ENCODE measurements around the gene TMEM165. TPM values are rescaled to one million over a fixed set of nuclear protein-coding genes. Genes with fewer than 3 reads are reported as not detected.

Gene TMEM165
- total and polyA plus RNA-seq, 10 of the 15 experiments (the other 5 are each of a cell fraction or from before 2014, with no cell fraction given), result 18.3 to 141 (median 81.1) TPM

DNA sequence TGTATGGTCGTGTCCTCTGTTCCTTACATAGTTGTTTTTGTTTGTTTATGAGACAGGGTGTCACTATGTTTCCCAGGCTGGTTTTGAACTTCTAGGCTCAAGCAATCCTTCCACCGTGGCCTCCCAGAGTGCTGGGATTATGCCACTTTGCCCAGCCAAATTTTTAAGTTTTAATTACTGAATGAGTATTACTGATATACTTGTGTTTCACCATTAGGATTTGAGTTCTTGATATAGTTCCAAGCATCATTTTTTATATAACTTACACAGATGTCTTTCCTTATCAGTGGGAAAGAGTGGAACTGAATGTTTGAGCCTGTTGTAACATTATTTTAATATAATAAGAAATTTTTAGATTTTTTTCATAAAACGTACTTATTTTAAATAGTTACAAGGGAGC, 20.4 kb downstream of the TMEM165 start:
- ATAC-seq (no peak), FAIRE-seq (no peak), DNase-seq (ENCODE audit: low read depth, low spot score) (no peak)
- BruUV-seq (replicated peaks), result no TSS peak
- H3K27ac ChIP-seq (ENCODE audit: control insufficient read depth, insufficient read depth), result no peak overlapping the region
- ChIA-PET SMC1A (ENCODE audit: uncharacterized antibody, unreplicated experiment) (no interaction called here), CTCF (no interaction called here), POLR2A (no interaction called here), RAD21 (ENCODE audit: unreplicated experiment) (interaction anchor here (0.8 kb wide), 1 partner anchor 71 kb away, joined by 3 read pairs; no protein-coding TSS in a partner anchor)
- H3K36me3 ChIP-seq (ENCODE audit: control insufficient read depth in 2 of 2, insufficient read depth in 2 of 2, low read length in 1 of 2), result peaks cover 8 to 30% of the 10 kb centered on the region in 2 experiments
- H4K20me1 ChIP-seq (ENCODE audit: control insufficient read depth, insufficient read depth), result no peaks in the 10 kb centered on the region
- intact Hi-C loops (cut with micrococcal nuclease; ENCODE audit: unreplicated experiment), result no loop called here
- H3K4me3 ChIP-seq, result no peak overlapping the region
- no peaks in the 10 kb centered on the region for H3K4me1 ChIP-seq (ENCODE audit: control insufficient read depth, insufficient read depth, low read length)
- H3K4me2 ChIP-seq (ENCODE audit: control insufficient read depth, insufficient read depth), result no peak overlapping the region
- in situ Hi-C loops (cut with MboI), result loop anchor here (25.0 kb wide), 1 partner anchor 446 kb away; the partner anchor contains the start of gene EXOC1
- no peak overlapping the region for H3K9ac ChIP-seq (ENCODE audit: control insufficient read depth, insufficient read depth, low read length)
- peaks cover 5% of the 10 kb centered on the region for H3K79me2 ChIP-seq (ENCODE audit: control insufficient read depth, insufficient read depth, low read length)
- 85% methylated on average over 3 of the region's 3 CpGs for WGBS (ENCODE audit: insufficient coverage, insufficient replicate concordance, low lambda C conversion rate, missing lambda C conversion rate)
- no peaks in the 10 kb centered on the region for H3K27me3 ChIP-seq (replicated peaks in 1 of 2; ENCODE audit: control insufficient read depth in 2 of 2, insufficient read depth in 2 of 2, low read length in 1 of 2)
- H2AFZ ChIP-seq (ENCODE audit: control insufficient read depth, low read depth, low read length), result no peak overlapping the region
- no peaks in the 10 kb centered on the region for H3K9me3 ChIP-seq (replicated peaks; ENCODE audit: control insufficient read depth, insufficient read depth, low read length)
- TF ChIP-seq, protein P1, sequence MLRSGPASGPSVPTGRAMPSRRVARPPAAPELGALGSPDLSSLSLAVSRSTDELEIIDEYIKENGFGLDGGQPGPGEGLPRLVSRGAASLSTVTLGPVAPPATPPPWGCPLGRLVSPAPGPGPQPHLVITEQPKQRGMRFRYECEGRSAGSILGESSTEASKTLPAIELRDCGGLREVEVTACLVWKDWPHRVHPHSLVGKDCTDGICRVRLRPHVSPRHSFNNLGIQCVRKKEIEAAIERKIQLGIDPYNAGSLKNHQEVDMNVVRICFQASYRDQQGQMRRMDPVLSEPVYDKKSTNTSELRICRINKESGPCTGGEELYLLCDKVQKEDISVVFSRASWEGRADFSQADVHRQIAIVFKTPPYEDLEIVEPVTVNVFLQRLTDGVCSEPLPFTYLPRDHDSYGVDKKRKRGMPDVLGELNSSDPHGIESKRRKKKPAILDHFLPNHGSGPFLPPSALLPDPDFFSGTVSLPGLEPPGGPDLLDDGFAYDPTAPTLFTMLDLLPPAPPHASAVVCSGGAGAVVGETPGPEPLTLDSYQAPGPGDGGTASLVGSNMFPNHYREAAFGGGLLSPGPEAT (IDR thresholded peaks at IDR 0.05; ENCODE audit: low read depth), result no peak
- TF ChIP-seq BHLHE40 (IDR thresholded peaks at IDR 0.05; ENCODE audit: borderline replicate concordance in 1 of 2, low read depth in 2 of 2, low read length in 1 of 2), result no peak
- TF ChIP-seq ZZZ3 (IDR thresholded peaks at IDR 0.05; ENCODE audit: control insufficient read depth, insufficient read length, low read depth), result no peak
- TF ChIP-seq PAX8 (IDR thresholded peaks at IDR 0.05), result no peak
- TF ChIP-seq, protein P2, sequence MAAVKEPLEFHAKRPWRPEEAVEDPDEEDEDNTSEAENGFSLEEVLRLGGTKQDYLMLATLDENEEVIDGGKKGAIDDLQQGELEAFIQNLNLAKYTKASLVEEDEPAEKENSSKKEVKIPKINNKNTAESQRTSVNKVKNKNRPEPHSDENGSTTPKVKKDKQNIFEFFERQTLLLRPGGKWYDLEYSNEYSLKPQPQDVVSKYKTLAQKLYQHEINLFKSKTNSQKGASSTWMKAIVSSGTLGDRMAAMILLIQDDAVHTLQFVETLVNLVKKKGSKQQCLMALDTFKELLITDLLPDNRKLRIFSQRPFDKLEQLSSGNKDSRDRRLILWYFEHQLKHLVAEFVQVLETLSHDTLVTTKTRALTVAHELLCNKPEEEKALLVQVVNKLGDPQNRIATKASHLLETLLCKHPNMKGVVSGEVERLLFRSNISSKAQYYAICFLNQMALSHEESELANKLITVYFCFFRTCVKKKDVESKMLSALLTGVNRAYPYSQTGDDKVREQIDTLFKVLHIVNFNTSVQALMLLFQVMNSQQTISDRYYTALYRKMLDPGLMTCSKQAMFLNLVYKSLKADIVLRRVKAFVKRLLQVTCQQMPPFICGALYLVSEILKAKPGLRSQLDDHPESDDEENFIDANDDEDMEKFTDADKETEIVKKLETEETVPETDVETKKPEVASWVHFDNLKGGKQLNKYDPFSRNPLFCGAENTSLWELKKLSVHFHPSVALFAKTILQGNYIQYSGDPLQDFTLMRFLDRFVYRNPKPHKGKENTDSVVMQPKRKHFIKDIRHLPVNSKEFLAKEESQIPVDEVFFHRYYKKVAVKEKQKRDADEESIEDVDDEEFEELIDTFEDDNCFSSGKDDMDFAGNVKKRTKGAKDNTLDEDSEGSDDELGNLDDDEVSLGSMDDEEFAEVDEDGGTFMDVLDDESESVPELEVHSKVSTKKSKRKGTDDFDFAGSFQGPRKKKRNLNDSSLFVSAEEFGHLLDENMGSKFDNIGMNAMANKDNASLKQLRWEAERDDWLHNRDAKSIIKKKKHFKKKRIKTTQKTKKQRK (IDR thresholded peaks at IDR 0.05; ENCODE audit: low read depth, low read length), result no peak
- TF ChIP-seq, protein P3, sequence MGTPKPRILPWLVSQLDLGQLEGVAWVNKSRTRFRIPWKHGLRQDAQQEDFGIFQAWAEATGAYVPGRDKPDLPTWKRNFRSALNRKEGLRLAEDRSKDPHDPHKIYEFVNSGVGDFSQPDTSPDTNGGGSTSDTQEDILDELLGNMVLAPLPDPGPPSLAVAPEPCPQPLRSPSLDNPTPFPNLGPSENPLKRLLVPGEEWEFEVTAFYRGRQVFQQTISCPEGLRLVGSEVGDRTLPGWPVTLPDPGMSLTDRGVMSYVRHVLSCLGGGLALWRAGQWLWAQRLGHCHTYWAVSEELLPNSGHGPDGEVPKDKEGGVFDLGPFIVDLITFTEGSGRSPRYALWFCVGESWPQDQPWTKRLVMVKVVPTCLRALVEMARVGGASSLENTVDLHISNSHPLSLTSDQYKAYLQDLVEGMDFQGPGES (IDR thresholded peaks at IDR 0.05), result no peak
- TF ChIP-seq, protein P4, sequence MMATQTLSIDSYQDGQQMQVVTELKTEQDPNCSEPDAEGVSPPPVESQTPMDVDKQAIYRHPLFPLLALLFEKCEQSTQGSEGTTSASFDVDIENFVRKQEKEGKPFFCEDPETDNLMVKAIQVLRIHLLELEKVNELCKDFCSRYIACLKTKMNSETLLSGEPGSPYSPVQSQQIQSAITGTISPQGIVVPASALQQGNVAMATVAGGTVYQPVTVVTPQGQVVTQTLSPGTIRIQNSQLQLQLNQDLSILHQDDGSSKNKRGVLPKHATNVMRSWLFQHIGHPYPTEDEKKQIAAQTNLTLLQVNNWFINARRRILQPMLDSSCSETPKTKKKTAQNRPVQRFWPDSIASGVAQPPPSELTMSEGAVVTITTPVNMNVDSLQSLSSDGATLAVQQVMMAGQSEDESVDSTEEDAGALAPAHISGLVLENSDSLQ (IDR thresholded peaks at IDR 0.05), result no peak
- no peak for TF ChIP-seq STAT3 (IDR thresholded peaks at IDR 0.05; ENCODE audit: low read depth, low read length)
- TF ChIP-seq TCF7 (IDR thresholded peaks at IDR 0.05; ENCODE audit: borderline replicate concordance), result no peak
- no peak for TF ChIP-seq ZBTB11 (CRISPR knock-in tag; IDR thresholded peaks at IDR 0.05)
- TF ChIP-seq SIN3A (IDR thresholded peaks at IDR 0.05; ENCODE audit: low read depth, low read length), result no peak
